HG02610 (cell line): ENCODE results near the gene UMAD1.
A peak's percentile ranks its signal among the peaks of the same experiment; 100 is the strongest.

Experiments used
- ATAC-seq: cut with Tn5 transposase; IDR thresholded peaks from one replicate; pipeline ENCODE4 v1.9.1; 2021; ENCODE audit warnings: mild to moderate bottlenecking, moderate library complexity; ENCODE audit not compliant: unreplicated experiment

UMAD1 gene

GRCh38 chr7:7640221-7641128, at the start of gene UMAD1:
Gene UMAD1 (plus strand): TSS chr7:7640752. CDS start chr7:7673372, 32,620 bp downstream.
- peak; percentile 99 for ATAC-seq

- ATAC-seq = no peak
Measured at GRCh38 chr7:7595451-7595850, 45.1 kb upstream of the UMAD1 start.

GRCh38 chr7:7596176-7596575, 44.4 kb upstream of the UMAD1 start:
- peak; percentile 55 for ATAC-seq

GRCh38 chr7:7607010-7607409, 33.5 kb upstream of the UMAD1 start:
- no peak for ATAC-seq

GRCh38 chr7:7609330-7609729, 31.2 kb upstream of the UMAD1 start:
- ATAC-seq = no peak

GRCh38 chr7:7612519-7612918, 28.0 kb upstream of the UMAD1 start:
- ATAC-seq = no peak

GRCh38 chr7:7613210-7613609, 27.3 kb upstream of the UMAD1 start:
- no peak for ATAC-seq

- ATAC-seq = no peak
Measured at GRCh38 chr7:7614018-7614741, 26.4 kb upstream of the UMAD1 start.

GRCh38 chr7:7617550-7617949, 23.0 kb upstream of the UMAD1 start:
- no peak for ATAC-seq

GRCh38 chr7:7618410-7618809, 22.1 kb upstream of the UMAD1 start:
- no peak for ATAC-seq

GRCh38 chr7:7620236-7620635, 20.3 kb upstream of the UMAD1 start:
- no peak for ATAC-seq

- ATAC-seq = no peak
Measured at GRCh38 chr7:7620644-7621210, 19.8 kb upstream of the UMAD1 start.

GRCh38 chr7:7628476-7628875, 12.1 kb upstream of the UMAD1 start:
- no peak for ATAC-seq

- no peak for ATAC-seq
Measured at GRCh38 chr7:7630626-7631329, 9.8 kb upstream of the UMAD1 start.

GRCh38 chr7:7639421-7639820, 1.1 kb upstream of the UMAD1 start:
- no peak for ATAC-seq

GRCh38 chr7:7639847-7640220, 718 bp upstream of the UMAD1 start:
- no peak for ATAC-seq

- ATAC-seq = peak; percentile 7
Measured at GRCh38 chr7:7641129-7641663, 644 bp downstream of the UMAD1 start.

GRCh38 chr7:7642081-7642480, 1.5 kb downstream of the UMAD1 start:
- ATAC-seq = no peak

GRCh38 chr7:7647495-7648036, 7.0 kb downstream of the UMAD1 start:
- no peak for ATAC-seq

- no peak for ATAC-seq
Measured at GRCh38 chr7:7650682-7651206, 10.2 kb downstream of the UMAD1 start.
